Measurements from ENCODE around the gene CHN1. TPM values are rescaled to one million over a fixed set of nuclear protein-coding genes. Genes with fewer than 3 reads are reported as not detected.

CHN1 gene
- total and polyA plus RNA-seq, 2 of the 8 experiments (the other 6 are each of a cell fraction or from before 2014, with no cell fraction given), result 54.0 to 65.7 TPM

DNA sequence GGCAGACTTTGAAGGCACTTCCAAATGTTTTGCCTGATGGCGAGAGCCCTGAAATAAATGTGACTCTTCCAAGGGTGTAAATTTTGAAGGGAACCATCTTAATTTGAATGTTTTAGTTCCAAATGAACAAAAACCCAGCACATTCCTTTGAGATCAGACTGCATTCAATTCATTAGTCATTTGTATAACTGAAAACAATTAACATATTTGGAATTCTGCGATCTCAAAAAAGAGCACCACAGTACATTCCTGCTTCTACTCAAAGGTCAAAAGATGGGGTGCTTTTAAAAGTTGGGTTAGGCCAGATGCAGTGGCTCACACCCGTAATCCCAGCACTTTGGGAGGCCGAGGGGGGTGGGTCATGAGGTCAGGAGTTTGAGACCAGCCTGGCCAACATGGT is 202.7 kb downstream of the CHN1 start:
- no peak overlapping the region for H3K23ac ChIP-seq (ENCODE audit: insufficient read length)
- CTCF ChIA-PET (ENCODE audit: partially characterized antibody), result no interaction called here
- H3K4ac ChIP-seq (replicated peaks; ENCODE audit: insufficient read length, low read depth, low read length), result no peak overlapping the region
- H4K8ac ChIP-seq (ENCODE audit: extremely low read depth, insufficient read depth, low read length), result no peak overlapping the region
- H2AK5ac ChIP-seq (ENCODE audit: low read depth, low read length), result no peak overlapping the region
- H2AFZ ChIP-seq (ENCODE audit: low read length), result no peak overlapping the region
- no peak overlapping the region for H3K27ac ChIP-seq (ENCODE audit: low read depth, low read length)
- WGBS, 2 experiments (ENCODE audit: extremely low coverage in 1 of 2, insufficient coverage in 1 of 2, insufficient read length in 1 of 2, insufficient replicate concordance in 2 of 2, low coverage in 1 of 2, low lambda C conversion rate in 2 of 2, missing lambda C conversion rate in 1 of 2), result 78% methylated on average over 4 of the region's 4 CpGs; no CpG with 5 or more reads in 1 of the 2 experiments
- H3K4me2 ChIP-seq (ENCODE audit: insufficient read depth in 1 of 2, low read depth in 2 of 2, low read length in 2 of 2), result no peak overlapping the region
- H3K4me3 ChIP-seq (ENCODE audit: extremely low read depth in 1 of 4, insufficient read depth in 2 of 4, low read depth in 3 of 4, low read length in 4 of 4), result no peak overlapping the region
- no peak overlapping the region for H3K14ac ChIP-seq (ENCODE audit: insufficient read length)
- no peak overlapping the region for H3K18ac ChIP-seq (ENCODE audit: extremely low read depth, low read length)
- TF ChIP-seq TAF7 (optimal IDR thresholded peaks at IDR 0.05; ENCODE audit: borderline replicate concordance, low read depth, low read length) (no peak), ZNF274 (IDR thresholded peaks at IDR 0.05; ENCODE audit: borderline replicate concordance, extremely low read depth, low read length) (no peak), TBP (IDR thresholded peaks at IDR 0.05; ENCODE audit: low read depth, low read length) (no peak), JUND (IDR thresholded peaks at IDR 0.05; ENCODE audit: low read length) (no peak), RNF2 (IDR thresholded peaks at IDR 0.05; ENCODE audit: borderline replicate concordance, low read depth, low read length, missing control alignments, poor library complexity, severe bottlenecking) (no peak), MAFK (IDR thresholded peaks at IDR 0.05; ENCODE audit: low read depth, low read length) (no peak), POLR2A (IDR thresholded peaks at IDR 0.05; ENCODE audit: control extremely low read depth in 1 of 2, low read depth in 2 of 2, low read length in 2 of 2) (no peak), BACH1 (IDR thresholded peaks at IDR 0.05; ENCODE audit: low read length) (no peak), JUN (IDR thresholded peaks at IDR 0.05; ENCODE audit: low read depth, low read length) (no peak), CBX5 (IDR thresholded peaks at IDR 0.05; ENCODE audit: low read depth, low read length) (no peak), SAP30 (IDR thresholded peaks at IDR 0.05; ENCODE audit: insufficient read depth, insufficient replicate concordance, low read length) (no peak), EGR1 (IDR thresholded peaks at IDR 0.05; ENCODE audit: borderline replicate concordance, low read depth, low read length) (no peak), ASH2L (IDR thresholded peaks at IDR 0.05; ENCODE audit: low read length) (no peak)
- TF ChIP-seq, protein P1, sequence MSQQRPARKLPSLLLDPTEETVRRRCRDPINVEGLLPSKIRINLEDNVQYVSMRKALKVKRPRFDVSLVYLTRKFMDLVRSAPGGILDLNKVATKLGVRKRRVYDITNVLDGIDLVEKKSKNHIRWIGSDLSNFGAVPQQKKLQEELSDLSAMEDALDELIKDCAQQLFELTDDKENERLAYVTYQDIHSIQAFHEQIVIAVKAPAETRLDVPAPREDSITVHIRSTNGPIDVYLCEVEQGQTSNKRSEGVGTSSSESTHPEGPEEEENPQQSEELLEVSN (IDR thresholded peaks at IDR 0.05), result no peak
- H3K36me3 ChIP-seq (ENCODE audit: control insufficient read depth in 2 of 4, insufficient read depth in 4 of 4, low read length in 3 of 4), result peaks cover 0 to 40% (median 17%) of the 10 kb centered on the region in 4 experiments; a peak in 7 of 8 replicates
- H3K27me3 ChIP-seq (replicated peaks in 1 of 4; ENCODE audit: control insufficient read depth in 3 of 4, extremely low read depth in 1 of 4, insufficient read depth in 3 of 4, low read length in 3 of 4), result peaks cover 0 to 1% (median 0%) of the 10 kb centered on the region in 4 experiments; a peak in 1 of 7 replicates
- no peak overlapping the region for H2BK12ac ChIP-seq (ENCODE audit: low read depth, low read length)
- FAIRE-seq (no peak), DNase-seq (ENCODE audit: low read depth in 1 of 2, low spot score in 2 of 2) (no peak)
- no peak overlapping the region for H2BK15ac ChIP-seq (ENCODE audit: low read length)
- H4K20me1 ChIP-seq (replicated peaks in 1 of 2; ENCODE audit: control insufficient read depth in 1 of 2, insufficient read depth in 2 of 2, low read length in 2 of 2), result no peaks in the 10 kb centered on the region
- H3K56ac ChIP-seq (replicated peaks; ENCODE audit: insufficient read length, low read depth, low read length), result no peak overlapping the region
- H3K4me1 ChIP-seq (replicated peaks in 1 of 4; ENCODE audit: control insufficient read depth in 3 of 4, insufficient read depth in 4 of 4, low read length in 3 of 4), result 0 out of 7 replicates have a peak, but pooled peaks cover 0 to 2% (median 0%) of the 10 kb centered on the region in 4 experiments
- no peaks in the 10 kb centered on the region for H3K9me3 ChIP-seq (ENCODE audit: insufficient read depth in 2 of 2, low read depth in 1 of 2, low read length in 1 of 2)
- no peaks in the 10 kb centered on the region for H3K79me1 ChIP-seq (ENCODE audit: low read depth, low read length)
- H2BK20ac ChIP-seq (ENCODE audit: low read length), result no peak overlapping the region
- H3K9ac ChIP-seq (replicated peaks in 1 of 4; ENCODE audit: extremely low read depth in 1 of 4, low read depth in 3 of 4, low read length in 3 of 4), result no peak overlapping the region
- H2BK5ac ChIP-seq (ENCODE audit: low read depth, low read length), result no peak overlapping the region
- H4K5ac ChIP-seq (ENCODE audit: insufficient read length, low read depth, low read length), result no peak overlapping the region
- H3K23me2 ChIP-seq (ENCODE audit: low read depth, low read length), result no peaks in the 10 kb centered on the region; the same call in 1 of the 2 replicates
- H3K79me2 ChIP-seq (ENCODE audit: control insufficient read depth in 1 of 2, insufficient read depth in 2 of 2, low read length in 2 of 2), result no peaks in the 10 kb centered on the region
- no peak overlapping the region for H2BK120ac ChIP-seq (replicated peaks; ENCODE audit: low read depth, low read length)
- H4K91ac ChIP-seq (replicated peaks; ENCODE audit: insufficient read length, low read length), result no peak overlapping the region
- POLR2A ChIA-PET (ENCODE audit: partially characterized antibody), result no interaction called here

Data from H1 (cell line).